ENCODE measurements around the gene FNIP1. TPM values are rescaled to one million over a fixed set of nuclear protein-coding genes. Genes with fewer than 3 reads are reported as not detected.

The FNIP1 gene
- total and polyA plus RNA-seq, 2 of the 13 experiments (the other 11 are each of a cell fraction or from before 2014, with no cell fraction given): 10.9 to 29.3 TPM

GRCh38 chr5:131720714-131721113 is 76.1 kb downstream of the FNIP1 start:
- ChIA-PET POLR2A (no interaction called here), CTCF (ENCODE audit: low intra/inter-chr PET ratio, low total read pairs) (no interaction called here)
- no peak for ATAC-seq
- in situ Hi-C loops (cut with HindIII; ENCODE audit: extremely low pct_ligation_motif_present, low pct_unique_long_range_greater_than_20kb): no loop called here
- H3K4me3 ChIP-seq (replicated peaks in 1 of 3; ENCODE audit: insufficient read depth in 1 of 3, low read depth in 2 of 3, low read length in 3 of 3): no peak overlapping the region
- no TSS peak for BruUV-seq (replicated peaks)
- H2AFZ ChIP-seq (ENCODE audit: low read length): no peak overlapping the region
- no peak overlapping the region for H3K9ac ChIP-seq (ENCODE audit: insufficient read depth, low read depth, low read length)
- H4K20me1 ChIP-seq (ENCODE audit: insufficient read depth, low read length): no peaks in the 10 kb centered on the region
- no peaks in the 10 kb centered on the region for H3K4me1 ChIP-seq (ENCODE audit: insufficient read depth, low read length)
- H3K4me2 ChIP-seq (ENCODE audit: low read depth, low read length): no peak overlapping the region
- no peaks in the 10 kb centered on the region for H3K27me3 ChIP-seq (ENCODE audit: control insufficient read depth in 1 of 2, insufficient read depth in 2 of 2, low read length in 2 of 2)
- peaks cover 0 to 24% of the 10 kb centered on the region in 2 experiments; a peak in 3 of 5 replicates for H3K36me3 ChIP-seq (replicated peaks in 1 of 2; ENCODE audit: control insufficient read depth in 1 of 2, insufficient read depth in 2 of 2, low read length in 2 of 2)
- DNase-seq (ENCODE audit: low spot score): no peak
- intact Hi-C loops (cut with micrococcal nuclease; ENCODE audit: unreplicated experiment): no loop called here
- 93% methylated on average over 1 of the region's 1 CpG for WGBS (ENCODE audit: low lambda C conversion rate)
- no peak for FAIRE-seq
- peaks cover 1% of the 10 kb centered on the region for H3K79me2 ChIP-seq (ENCODE audit: insufficient read depth, low read length)
- no peak for TF ChIP-seq ZKSCAN8 (CRISPR knock-in tag; IDR thresholded peaks at IDR 0.05; ENCODE audit: borderline replicate concordance)
- H3K9me3 ChIP-seq (ENCODE audit: low read length): no peaks in the 10 kb centered on the region
- no peak overlapping the region for H3K27ac ChIP-seq (ENCODE audit: extremely low read length, insufficient read depth, low read length)

DNA sequence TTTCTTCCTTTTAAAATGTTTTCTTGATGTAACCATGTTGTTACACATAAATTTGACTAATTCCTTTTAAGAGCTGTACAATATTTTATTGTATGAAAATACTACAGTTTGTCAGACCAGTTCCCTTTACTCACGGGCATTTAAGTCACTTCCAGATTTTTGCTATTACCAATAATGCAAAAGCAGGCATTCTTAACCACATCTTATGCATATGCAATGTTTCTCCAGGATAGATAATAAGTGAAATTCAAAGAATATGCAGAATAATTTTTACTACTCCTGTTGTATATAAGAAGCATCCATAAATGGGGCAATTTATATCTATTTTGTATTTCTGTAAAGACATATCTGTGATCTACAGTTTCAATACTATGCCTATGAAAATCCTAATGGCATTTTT is 77.3 kb downstream of the FNIP1 start:
- Histone ChIP-seq H3K4me2 (ENCODE audit: low read depth, low read length) (no peak overlapping the region), H3K4me3 (replicated peaks in 1 of 3; ENCODE audit: insufficient read depth in 1 of 3, low read depth in 2 of 3, low read length in 3 of 3) (no peak overlapping the region), H3K9me3 (ENCODE audit: low read length) (no peaks in the 10 kb centered on the region), H3K79me2 (ENCODE audit: insufficient read depth, low read length) (peaks cover 1% of the 10 kb centered on the region), H3K36me3 (replicated peaks in 1 of 2; ENCODE audit: control insufficient read depth in 1 of 2, insufficient read depth in 2 of 2, low read length in 2 of 2) (peaks cover 0 to 32% of the 10 kb centered on the region in 2 experiments; a peak in 3 of 5 replicates), H3K27ac (ENCODE audit: extremely low read length, insufficient read depth, low read length) (no peak overlapping the region), H3K27me3 (ENCODE audit: control insufficient read depth in 1 of 2, insufficient read depth in 2 of 2, low read length in 2 of 2) (no peaks in the 10 kb centered on the region), H3K4me1 (ENCODE audit: insufficient read depth, low read length) (no peaks in the 10 kb centered on the region), H2AFZ (ENCODE audit: low read length) (no peak overlapping the region), H3K9ac (ENCODE audit: insufficient read depth, low read depth, low read length) (no peak overlapping the region), H4K20me1 (ENCODE audit: insufficient read depth, low read length) (no peaks in the 10 kb centered on the region)
- intact Hi-C loops (cut with micrococcal nuclease; ENCODE audit: unreplicated experiment) (no loop called here), in situ Hi-C loops (cut with HindIII; ENCODE audit: extremely low pct_ligation_motif_present, low pct_unique_long_range_greater_than_20kb) (no loop called here)
- no TSS peak for BruUV-seq (replicated peaks)
- ChIA-PET POLR2A (no interaction called here), CTCF (ENCODE audit: low intra/inter-chr PET ratio, low total read pairs) (no interaction called here)
- no peak for DNase-seq (ENCODE audit: low spot score)
- ATAC-seq: no peak
- TF ChIP-seq ELK4 (CRISPR knock-in tag; IDR thresholded peaks at IDR 0.05; ENCODE audit: borderline replicate concordance) (no peak), U2AF2 (IDR thresholded peaks at IDR 0.05; ENCODE audit: low read depth, low read length) (no peak), ZNF562 (CRISPR knock-in tag; IDR thresholded peaks at IDR 0.05; ENCODE audit: borderline replicate concordance) (no peak), ZNF652 (CRISPR knock-in tag; IDR thresholded peaks at IDR 0.05; ENCODE audit: borderline replicate concordance, low read depth) (no peak)
- 98% methylated on average over 1 of the region's 1 CpG for WGBS (ENCODE audit: low lambda C conversion rate)
- FAIRE-seq: no peak

All from HepG2 (cell line).